ENCODE results near the gene BAZ1B.
"Not testable (repeated sequence)": the region's sequence is repeated elsewhere in the genome, so short reads cannot be mapped to it uniquely, and the experiment has no call there.

BAZ1B gene

GRCh38 chr7:73443548-73444255, 78.4 kb downstream of the BAZ1B start:
- DNase-seq = no peak

GRCh38 chr7:73442903-73443500, 79.1 kb downstream of the BAZ1B start:
- DNase-seq = no peak

- no peak for DNase-seq
Measured at GRCh38 chr7:73442222-73442902, 79.7 kb downstream of the BAZ1B start.

GRCh38 chr7:73439410-73439704, 82.7 kb downstream of the BAZ1B start:
- DNase-seq = no peak

GRCh38 chr7:73438547-73439409, 83.3 kb downstream of the BAZ1B start:
- no peak for DNase-seq

GRCh38 chr7:73437621-73438416, 84.3 kb downstream of the BAZ1B start:
- DNase-seq = no peak

GRCh38 chr7:73437091-73437490, 85.0 kb downstream of the BAZ1B start:
- no peak for DNase-seq

GRCh38 chr7:73436031-73436929, 85.8 kb downstream of the BAZ1B start:
- no peak for DNase-seq

GRCh38 chr7:73435471-73436009, 86.6 kb downstream of the BAZ1B start:
- DNase-seq = no peak

- DNase-seq = no peak
Measured at GRCh38 chr7:73434701-73435069, 87.4 kb downstream of the BAZ1B start.

GRCh38 chr7:73433924-73434700, 88.0 kb downstream of the BAZ1B start:
- DNase-seq = peak; percentile 44

- no peak for DNase-seq
Measured at GRCh38 chr7:73432676-73433075, 89.4 kb downstream of the BAZ1B start.

GRCh38 chr7:73431041-73431835, 90.9 kb downstream of the BAZ1B start:
- DNase-seq = no peak

GRCh38 chr7:73430540-73430939, 91.6 kb downstream of the BAZ1B start:
- not testable (repeated sequence) for DNase-seq

GRCh38 chr7:73429622-73430505, 92.2 kb downstream of the BAZ1B start:
- DNase-seq = no peak

GRCh38 chr7:73429215-73429614, 92.9 kb downstream of the BAZ1B start:
- DNase-seq = no peak

GRCh38 chr7:73427902-73428787, 93.9 kb downstream of the BAZ1B start:
- DNase-seq = no peak
